PC-9 (cell line): Measurements from ENCODE around the gene SDF2. TPM values are rescaled to one million over a fixed set of nuclear protein-coding genes. Genes with fewer than 3 reads are reported as not detected.
A peak's percentile ranks its signal among the peaks of the same experiment; 100 is the strongest.
"Not testable (repeated sequence)": the region's sequence is repeated elsewhere in the genome, so short reads cannot be mapped to it uniquely, and the experiment has no call there.

Source experiments
- BruUV-seq: library from RNA; stranded (reverse); fragments of 400-500 nt; replicated peaks from 2 replicates; lab custom pipeline; 2021; lab: Mats Ljungman, UMichigan
- CTCF ChIA-PET: fragments of 300-600 bp; sonication (Branson Sonifier 250); formaldehyde crosslinking; loops from one replicate; lab custom pipeline; 2022; ENCODE audit warnings: antibody characterized with exemption; lab: Charles Lee
- POLR2A ChIA-PET: fragments of 300-600 bp; sonication (Branson Sonifier 250); formaldehyde crosslinking; loops from one replicate; lab custom pipeline; 2022; ENCODE audit warnings: antibody characterized with exemption; ENCODE audit not compliant: unreplicated experiment; lab: Charles Lee
- DNase-seq, 2 experiments: peaks; one replicate each; pipeline versions ENCODE4 v3.0.0 to v3.0.0-alpha.2; 2015 to 2022; ENCODE audit warnings: mixed read lengths in 1 of 2
- H2AFZ ChIP-seq: fragments of 200-600 bp; sonication (generic); 2 replicates; pipeline ENCODE4 v1.8.1; 2017; ENCODE audit warnings: antibody characterized with exemption
- H3F3A ChIP-seq: fragments of 200-600 bp; sonication (generic); 2 replicates; pipeline ENCODE4 v1.8.1; 2017; ENCODE audit warnings: antibody characterized with exemption, mild to moderate bottlenecking, low read depth; ENCODE audit not compliant: insufficient read depth
- H3K27ac ChIP-seq: fragments of 200-600 bp; sonication (generic); 2 replicates; pipeline ENCODE4 v1.6.1; 2016; ENCODE audit warnings: mixed run types
- H3K27me3 ChIP-seq: fragments of 200-600 bp; sonication (generic); 2 replicates; pipeline ENCODE4 v1.6.1; 2016; ENCODE audit warnings: low read depth, mixed run types; ENCODE audit not compliant: insufficient read depth
- H3K36me3 ChIP-seq: fragments of 200-600 bp; sonication (generic); 2 replicates; pipeline ENCODE4 v1.6.1; 2016; ENCODE audit warnings: low read depth, mixed run types
- H3K4me1 ChIP-seq: fragments of 200-600 bp; sonication (generic); replicated peaks from 2 replicates; pipeline ENCODE4 v1.6.1; 2016; ENCODE audit warnings: mixed run types; ENCODE audit not compliant: insufficient read depth
- H3K4me2 ChIP-seq: fragments of 200-600 bp; sonication (generic); 2 replicates; pipeline ENCODE4 v1.6.1; 2017; ENCODE audit warnings: mixed run types
- H3K4me3 ChIP-seq: fragments of 200-600 bp; sonication (generic); 2 replicates; pipeline ENCODE4 v1.6.1; 2016; ENCODE audit warnings: mixed run types
- H3K79me2 ChIP-seq: fragments of 200-600 bp; sonication (generic); 2 replicates; pipeline ENCODE4 v1.6.1; 2017; ENCODE audit warnings: low read depth, mixed run types
- H3K9me2 ChIP-seq: fragments of 200-600 bp; sonication (generic); 2 replicates; pipeline ENCODE4 v1.8.1; 2017; ENCODE audit warnings: mild to moderate bottlenecking; ENCODE audit not compliant: insufficient read depth
- H3K9me3 ChIP-seq: fragments of 200-600 bp; sonication (generic); 2 replicates; pipeline ENCODE4 v1.8.1; 2016; ENCODE audit warnings: low read depth; ENCODE audit not compliant: insufficient read depth
- H4K20me1 ChIP-seq: fragments of 200-600 bp; sonication (generic); 2 replicates; pipeline ENCODE4 v1.8.1; 2017; ENCODE audit not compliant: insufficient read depth
- EZH2 ChIP-seq: fragments of 200-600 bp; sonication (generic); IDR thresholded peaks from 2 replicates; pipeline ENCODE4 v1.8.0; 2017; ENCODE audit warnings: antibody characterized with exemption, low read depth
- intact Hi-C: fragments of 100-400 bp; cut with micrococcal nuclease; formaldehyde crosslinking; loops from one replicate; pipeline ENCODE4 v1.10.0; 2022; ENCODE audit not compliant: unreplicated experiment
- total RNA-seq: library from RNA; stranded (reverse); gene quantifications from 2 replicates; pipeline ENCODE4 v1.2.3, GENCODE V29; 2021
- TF ChIP-seq, protein P1 (sequence below): fragments of 200-600 bp; sonication (generic); conservative IDR thresholded peaks from 2 replicates; pipeline ENCODE4 v1.6.1; 2017; ENCODE audit warnings: mixed run types, antibody characterized with exemption, mild to moderate bottlenecking, moderate library complexity

SDF2 gene
- total RNA-seq, 1 experiment from 2014 or later = 43.7 TPM

DNA sequence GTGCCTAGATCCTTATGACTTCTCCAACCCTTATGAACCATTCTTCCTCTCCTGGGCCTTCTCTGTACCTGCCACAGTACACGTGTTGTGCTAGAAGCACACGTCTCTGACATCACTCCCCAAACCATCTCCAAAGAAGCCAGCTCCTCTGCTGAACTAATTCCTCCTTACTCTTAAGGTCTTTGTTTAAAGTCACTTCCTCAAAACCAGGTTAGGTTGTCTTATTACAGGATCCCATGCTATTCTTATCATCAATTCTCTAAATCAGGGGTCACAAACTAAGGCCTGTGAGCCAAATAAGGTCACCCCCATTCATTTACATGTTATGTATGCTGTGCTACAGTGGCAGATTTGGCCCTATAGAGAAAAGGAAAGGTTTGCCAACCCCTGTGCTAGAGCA, 4.3 kb upstream of the SDF2 start:
- no peak for DNase-seq
- Histone ChIP-seq H3K9me3 (no peaks in the 10 kb centered on the region), H3K79me2 (peaks cover 67% of the 10 kb centered on the region), H3K4me3 (no peak overlapping the region), H3K4me1 (peaks cover 10% of the 10 kb centered on the region), H3K36me3 (peaks cover 12% of the 10 kb centered on the region), H2AFZ (no peak overlapping the region), H3K4me2 (no peak overlapping the region), H3K27ac (no peak overlapping the region), H3F3A (peaks cover 15% of the 10 kb centered on the region; the same call in 1 of the 2 replicates), H3K27me3 (no peaks in the 10 kb centered on the region), H3K9me2 (no peaks in the 10 kb centered on the region), H4K20me1 (peaks cover 55% of the 10 kb centered on the region)
- ChIA-PET POLR2A (no interaction called here), CTCF (no interaction called here)
- intact Hi-C loops = no loop called here
- no peak for TF ChIP-seq EZH2
- TF ChIP-seq, protein P1, sequence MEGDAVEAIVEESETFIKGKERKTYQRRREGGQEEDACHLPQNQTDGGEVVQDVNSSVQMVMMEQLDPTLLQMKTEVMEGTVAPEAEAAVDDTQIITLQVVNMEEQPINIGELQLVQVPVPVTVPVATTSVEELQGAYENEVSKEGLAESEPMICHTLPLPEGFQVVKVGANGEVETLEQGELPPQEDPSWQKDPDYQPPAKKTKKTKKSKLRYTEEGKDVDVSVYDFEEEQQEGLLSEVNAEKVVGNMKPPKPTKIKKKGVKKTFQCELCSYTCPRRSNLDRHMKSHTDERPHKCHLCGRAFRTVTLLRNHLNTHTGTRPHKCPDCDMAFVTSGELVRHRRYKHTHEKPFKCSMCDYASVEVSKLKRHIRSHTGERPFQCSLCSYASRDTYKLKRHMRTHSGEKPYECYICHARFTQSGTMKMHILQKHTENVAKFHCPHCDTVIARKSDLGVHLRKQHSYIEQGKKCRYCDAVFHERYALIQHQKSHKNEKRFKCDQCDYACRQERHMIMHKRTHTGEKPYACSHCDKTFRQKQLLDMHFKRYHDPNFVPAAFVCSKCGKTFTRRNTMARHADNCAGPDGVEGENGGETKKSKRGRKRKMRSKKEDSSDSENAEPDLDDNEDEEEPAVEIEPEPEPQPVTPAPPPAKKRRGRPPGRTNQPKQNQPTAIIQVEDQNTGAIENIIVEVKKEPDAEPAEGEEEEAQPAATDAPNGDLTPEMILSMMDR = no peak
- BruUV-seq = no TSS peak

DNA sequence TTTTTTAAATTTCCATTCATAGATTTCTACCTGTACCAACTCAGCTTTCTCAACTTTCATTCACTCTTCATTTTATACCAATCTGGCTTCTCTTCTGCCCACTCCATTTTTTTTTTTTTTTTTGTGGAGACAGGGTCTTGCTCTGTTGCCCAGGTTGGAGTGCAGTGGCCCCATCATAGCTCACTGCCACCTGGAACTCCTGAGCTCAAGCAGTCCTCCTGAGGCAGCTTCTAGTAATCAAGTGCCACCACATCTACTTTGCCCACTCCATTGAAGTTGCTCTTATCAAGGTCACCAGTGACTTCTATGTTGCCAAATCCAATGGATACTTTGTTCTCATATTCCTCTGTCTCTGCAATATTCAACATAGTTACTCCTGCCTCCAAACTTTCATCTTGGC, 2.0 kb upstream of the SDF2 start:
- Histone ChIP-seq H3K9me3 (no peaks in the 10 kb centered on the region), H3K79me2 (peaks cover 85% of the 10 kb centered on the region), H3F3A (peaks cover 12% of the 10 kb centered on the region; the same call in 1 of the 2 replicates), H3K4me3 (peak overlapping the region; percentile 80), H4K20me1 (peaks cover 37% of the 10 kb centered on the region), H3K27me3 (no peaks in the 10 kb centered on the region), H3K36me3 (peaks cover 7% of the 10 kb centered on the region), H3K9me2 (no peaks in the 10 kb centered on the region), H2AFZ (no peak overlapping the region), H3K4me1 (peaks cover 17% of the 10 kb centered on the region), H3K4me2 (peak overlapping the region; percentile 99), H3K27ac (no peak overlapping the region)
- ChIA-PET CTCF (no interaction called here), POLR2A (no interaction called here)
- intact Hi-C loops = loop anchor here (2.0 kb wide), 1 partner anchor 17 kb away; no protein-coding TSS in a partner anchor
- no peak for DNase-seq
- BruUV-seq = no TSS peak
- TF ChIP-seq, protein P1 = no peak
- no peak for TF ChIP-seq EZH2

DNA sequence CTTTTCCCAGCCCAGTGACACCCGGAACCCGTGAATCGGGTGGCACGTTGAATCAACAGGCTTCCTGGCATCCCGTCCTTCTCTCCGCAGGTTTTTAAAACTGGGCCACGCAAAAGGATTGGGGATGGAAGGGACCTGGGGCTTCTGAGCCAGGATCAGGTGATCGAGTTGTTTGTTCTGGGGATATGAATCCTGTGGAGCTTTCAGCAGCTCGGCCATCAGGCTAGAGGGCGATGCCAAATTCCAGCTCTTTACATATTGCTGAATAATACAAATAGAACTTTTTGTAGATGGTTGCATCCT, 772 bp upstream of the SDF2 start:
- Histone ChIP-seq H4K20me1 (peaks cover 27% of the 10 kb centered on the region), H3F3A (peaks cover 6% of the 10 kb centered on the region; the same call in 1 of the 2 replicates), H2AFZ (peak overlapping the region; percentile 92), H3K9me3 (no peaks in the 10 kb centered on the region), H3K27ac (peak overlapping the region; percentile 78), H3K4me1 (peaks cover 17% of the 10 kb centered on the region), H3K36me3 (peaks cover 4% of the 10 kb centered on the region; the same call in 1 of the 2 replicates), H3K4me2 (peak overlapping the region; percentile 99), H3K9me2 (no peaks in the 10 kb centered on the region), H3K79me2 (peaks cover 76% of the 10 kb centered on the region), H3K27me3 (no peaks in the 10 kb centered on the region), H3K4me3 (peak overlapping the region; percentile 80)
- no peak for DNase-seq
- TSS peak; percentile 52 for BruUV-seq
- intact Hi-C loops = loop anchor here (2.0 kb wide), 1 partner anchor 16 kb away; no protein-coding TSS in a partner anchor
- TF ChIP-seq, protein P1 = no peak
- no peak for TF ChIP-seq EZH2
- CTCF ChIA-PET = interaction anchor here (0.5 to 0.6 kb wide), 2 partner anchors 13 to 532 kb away, joined by 3 read pairs; no protein-coding TSS in a partner anchor
- POLR2A ChIA-PET = interaction anchor here (0.5 to 0.7 kb wide), 2 partner anchors 15 to 80 kb away, joined by 3 read pairs; no protein-coding TSS in a partner anchor

DNA sequence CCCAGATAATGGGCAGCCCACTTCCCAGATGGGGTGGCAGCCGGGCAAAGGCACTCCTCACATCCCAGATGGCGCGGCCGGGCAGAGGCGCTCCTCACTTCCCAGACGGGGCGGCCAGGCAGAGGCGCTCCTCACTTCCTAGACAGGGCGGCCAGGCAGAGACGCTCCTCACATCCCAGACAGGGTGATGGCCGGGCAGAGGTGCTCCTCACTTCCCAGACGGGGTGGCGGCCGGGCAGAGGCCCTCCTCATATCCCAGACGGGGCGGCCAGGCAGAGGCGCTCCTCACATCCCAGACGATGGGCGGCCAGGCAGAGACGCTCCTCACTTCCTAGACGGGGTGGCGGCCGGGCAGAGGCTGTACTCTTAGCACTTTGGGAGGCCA, 2.2 kb downstream of the SDF2 start:
- H3K4me2 ChIP-seq, intact Hi-C loops, H3K27me3 ChIP-seq, H3K4me3 ChIP-seq, H3K9me3 ChIP-seq, BruUV-seq, H3K36me3 ChIP-seq, CTCF ChIA-PET, DNase-seq, H3K9me2 ChIP-seq, POLR2A ChIA-PET, H3F3A ChIP-seq, H3K27ac ChIP-seq, H2AFZ ChIP-seq: not testable (repeated sequence)
- peaks cover 17% of the 10 kb centered on the region for H3K4me1 ChIP-seq
- H4K20me1 ChIP-seq = peaks cover 17% of the 10 kb centered on the region; the same call in 1 of the 2 replicates
- peaks cover 56% of the 10 kb centered on the region for H3K79me2 ChIP-seq

DNA sequence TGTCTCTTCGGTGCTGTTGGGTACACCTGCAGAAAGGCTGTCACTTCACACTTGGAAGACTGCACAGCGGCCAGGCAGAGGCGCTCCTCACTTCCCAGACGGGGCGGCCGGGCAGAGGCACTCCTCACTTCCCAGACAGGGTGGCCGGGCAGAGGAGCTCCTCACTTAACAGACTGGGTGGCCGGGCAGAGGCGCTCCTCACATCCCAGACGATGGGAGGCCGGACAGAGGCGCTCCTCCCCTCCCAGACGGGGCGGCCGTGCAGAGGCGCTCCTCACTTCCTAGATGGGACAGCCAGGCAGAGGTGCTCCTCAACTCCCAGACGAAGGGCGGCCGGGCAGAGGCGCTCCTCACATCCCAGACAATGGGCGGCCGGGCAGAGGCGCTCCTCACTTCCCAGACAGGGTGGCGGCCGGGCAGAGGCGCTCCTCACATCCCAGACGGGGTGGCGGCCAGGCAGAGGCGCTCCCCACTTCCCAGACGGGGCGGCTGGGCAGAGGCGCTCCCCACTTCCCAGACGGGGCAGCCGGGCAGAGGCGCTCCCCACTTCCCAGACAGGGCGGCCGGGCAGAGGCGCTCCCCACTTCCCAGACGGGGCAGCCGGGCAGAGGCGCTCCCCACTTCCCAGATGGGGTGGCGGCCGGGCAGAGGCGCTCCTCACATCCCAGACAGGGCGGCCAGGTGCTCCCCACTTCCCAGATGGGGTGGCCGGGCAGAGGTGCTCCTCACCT, 2.8 kb downstream of the SDF2 start:
- H3K27me3 ChIP-seq, H3K27ac ChIP-seq, H3K9me3 ChIP-seq, H2AFZ ChIP-seq, H3K4me3 ChIP-seq, H3K4me2 ChIP-seq, H3K9me2 ChIP-seq, BruUV-seq, DNase-seq, H3F3A ChIP-seq, POLR2A ChIA-PET, CTCF ChIA-PET, H3K36me3 ChIP-seq, intact Hi-C loops: not testable (repeated sequence)
- Histone ChIP-seq H4K20me1 (peaks cover 13% of the 10 kb centered on the region; the same call in 1 of the 2 replicates), H3K4me1 (peaks cover 17% of the 10 kb centered on the region), H3K79me2 (peaks cover 51% of the 10 kb centered on the region)
